Measurements from ENCODE around the gene MYH13.

The MYH13 gene

DNA sequence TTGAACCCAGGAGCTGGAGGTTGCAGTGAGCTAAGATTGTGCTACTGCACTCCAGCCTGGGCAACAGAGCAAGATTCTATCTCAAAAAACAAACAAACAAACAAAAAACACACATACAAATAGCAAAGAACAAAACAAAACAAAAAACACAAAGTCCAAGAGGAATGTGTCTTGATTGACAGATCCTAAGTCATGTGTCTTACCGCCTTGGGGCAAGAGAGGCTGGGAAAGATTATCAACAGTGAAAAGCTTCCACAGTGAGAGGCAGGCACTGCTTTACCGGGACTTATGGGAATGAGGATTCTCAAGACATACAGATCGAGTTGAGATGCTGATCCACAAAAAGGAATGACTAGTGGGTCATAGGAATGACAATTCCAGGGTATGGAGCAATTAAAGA lies 111.7 kb downstream of the MYH13 start:
- FAIRE-seq (no peak), DNase-seq (ENCODE audit: low spot score) (no peak)

DNA sequence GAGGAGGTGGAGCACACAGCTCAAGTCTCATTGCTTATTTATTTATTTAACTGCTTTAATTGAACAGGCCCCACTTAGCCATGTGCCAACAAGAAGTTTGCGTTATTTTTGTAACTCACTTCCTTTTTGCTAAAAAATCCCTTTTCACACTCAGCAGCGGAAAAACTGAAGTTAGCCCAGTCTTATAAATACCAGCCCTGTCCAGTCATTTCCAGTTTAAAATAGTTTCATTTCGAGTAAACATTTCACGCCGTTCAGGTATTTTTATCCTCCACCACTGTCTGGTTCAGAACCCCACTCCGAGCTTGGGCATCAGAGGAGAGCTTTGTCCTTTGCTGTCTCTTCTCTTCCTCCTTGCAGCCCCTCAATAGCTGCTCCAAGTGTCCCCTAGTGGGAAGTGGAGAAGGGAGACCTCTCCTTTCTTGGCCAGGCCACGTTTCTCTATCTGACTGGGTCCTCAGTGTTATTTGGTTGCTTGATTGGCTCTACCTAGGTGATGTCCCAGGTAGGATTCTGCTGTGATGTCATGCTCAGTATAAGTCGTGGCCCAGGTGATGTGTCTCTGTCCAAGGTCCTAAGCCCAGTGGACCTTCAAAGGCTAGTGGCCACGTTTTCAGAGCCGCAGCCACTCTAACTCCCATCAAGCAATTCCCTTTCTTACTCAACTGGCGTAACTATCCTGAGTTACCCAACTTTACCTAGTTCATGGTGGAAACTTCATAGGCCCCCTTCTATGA lies 121.4 kb downstream of the MYH13 start:
- FAIRE-seq (no peak), DNase-seq (ENCODE audit: low spot score) (no peak)
